Osteocyte (in vitro differentiated cells): Measurements from ENCODE around the gene SPATA32. TPM values are rescaled to one million over a fixed set of nuclear protein-coding genes. Genes with fewer than 3 reads are reported as not detected.
A peak's percentile ranks its signal among the peaks of the same experiment; 100 is the strongest.

Source experiments
- DNase-seq: peaks from one replicate; pipeline ENCODE4 v3.0.0; 2021; ENCODE audit warnings: mixed read lengths; ENCODE audit not compliant: unreplicated experiment; ENCODE audit errors: extremely low spot score
- H3K27ac Mint-ChIP-seq: one replicate; pipeline ENCODE4 v1.8.0; 2021; ENCODE audit warnings: mild to moderate bottlenecking, mixed read lengths; ENCODE audit not compliant: unreplicated experiment
- H3K27me3 Mint-ChIP-seq: one replicate; pipeline ENCODE4 v1.8.0; 2021; ENCODE audit warnings: mixed read lengths; ENCODE audit not compliant: unreplicated experiment
- H3K36me3 Mint-ChIP-seq: one replicate; pipeline ENCODE4 v1.8.0; 2021; ENCODE audit warnings: mixed read lengths; ENCODE audit not compliant: unreplicated experiment
- H3K4me1 Mint-ChIP-seq: one replicate; pipeline ENCODE4 v1.8.0; 2021; ENCODE audit warnings: mixed read lengths; ENCODE audit not compliant: unreplicated experiment
- H3K4me3 Mint-ChIP-seq: one replicate; pipeline ENCODE4 v1.8.0; 2021; ENCODE audit warnings: mild to moderate bottlenecking, moderate library complexity, mixed read lengths; ENCODE audit not compliant: unreplicated experiment
- H3K9me3 Mint-ChIP-seq: one replicate; pipeline ENCODE4 v1.8.0; 2021; ENCODE audit warnings: mixed read lengths; ENCODE audit not compliant: unreplicated experiment
- total RNA-seq: library from RNA; stranded (reverse); gene quantifications from 2 replicates; pipeline ENCODE4 v1.2.1, GENCODE V29; 2021
- TF ChIP-seq, protein P1 (sequence below): fragments of 200-600 bp; sonication (generic); IDR thresholded peaks from 2 replicates; pipeline ENCODE4 v1.5.0; 2021; ENCODE audit warnings: antibody characterized with exemption, mild to moderate bottlenecking, moderate library complexity

The SPATA32 gene
- total RNA-seq, 1 donor from 2014 or later = not detected

DNA sequence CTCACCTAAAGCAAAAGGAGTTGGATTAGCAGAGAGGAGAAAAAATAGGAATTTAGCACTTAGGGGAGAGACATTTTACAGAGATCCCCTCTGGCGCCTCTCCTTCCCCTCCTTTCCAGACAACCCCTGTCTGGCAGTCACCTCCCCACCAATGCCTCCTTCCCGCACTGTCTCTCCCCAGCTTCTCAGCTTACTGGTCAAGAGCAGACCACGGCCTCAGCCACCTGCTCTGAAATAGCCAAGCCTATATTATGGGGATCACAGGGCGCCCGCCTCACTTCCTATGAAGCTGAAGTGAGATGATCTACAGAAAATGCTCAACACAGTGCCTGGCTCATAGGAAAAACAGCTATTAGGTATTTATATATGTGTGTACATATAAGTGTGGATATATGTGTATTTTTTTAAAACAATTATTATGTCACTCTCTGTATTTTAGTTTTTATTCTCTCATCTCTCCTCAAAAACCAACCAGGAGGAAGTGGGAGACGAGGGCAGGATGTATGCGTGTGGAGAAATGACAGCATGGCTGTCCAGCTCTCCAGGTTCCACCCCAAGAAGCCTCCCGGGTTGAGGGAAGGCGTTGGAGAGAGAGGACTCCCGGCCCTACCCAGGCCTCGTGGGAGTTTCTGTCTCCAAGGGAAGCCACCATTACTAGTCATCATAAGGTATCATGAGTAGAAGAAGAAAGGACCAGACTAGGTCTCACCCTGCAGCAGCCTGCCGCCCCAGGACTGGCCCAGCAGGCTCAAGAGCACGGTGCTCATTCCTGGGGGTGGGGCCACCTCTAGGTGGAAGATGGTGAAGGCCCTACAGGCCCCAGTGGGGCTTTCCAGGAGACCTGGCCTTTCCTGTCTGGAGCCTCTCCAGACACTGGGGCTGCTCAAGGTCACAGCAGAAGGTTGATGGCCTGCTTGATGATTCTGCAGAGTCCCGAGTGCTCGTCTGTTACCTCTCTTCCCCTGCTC, 27.7 kb upstream of the SPATA32 start:
- TF ChIP-seq, protein P1, sequence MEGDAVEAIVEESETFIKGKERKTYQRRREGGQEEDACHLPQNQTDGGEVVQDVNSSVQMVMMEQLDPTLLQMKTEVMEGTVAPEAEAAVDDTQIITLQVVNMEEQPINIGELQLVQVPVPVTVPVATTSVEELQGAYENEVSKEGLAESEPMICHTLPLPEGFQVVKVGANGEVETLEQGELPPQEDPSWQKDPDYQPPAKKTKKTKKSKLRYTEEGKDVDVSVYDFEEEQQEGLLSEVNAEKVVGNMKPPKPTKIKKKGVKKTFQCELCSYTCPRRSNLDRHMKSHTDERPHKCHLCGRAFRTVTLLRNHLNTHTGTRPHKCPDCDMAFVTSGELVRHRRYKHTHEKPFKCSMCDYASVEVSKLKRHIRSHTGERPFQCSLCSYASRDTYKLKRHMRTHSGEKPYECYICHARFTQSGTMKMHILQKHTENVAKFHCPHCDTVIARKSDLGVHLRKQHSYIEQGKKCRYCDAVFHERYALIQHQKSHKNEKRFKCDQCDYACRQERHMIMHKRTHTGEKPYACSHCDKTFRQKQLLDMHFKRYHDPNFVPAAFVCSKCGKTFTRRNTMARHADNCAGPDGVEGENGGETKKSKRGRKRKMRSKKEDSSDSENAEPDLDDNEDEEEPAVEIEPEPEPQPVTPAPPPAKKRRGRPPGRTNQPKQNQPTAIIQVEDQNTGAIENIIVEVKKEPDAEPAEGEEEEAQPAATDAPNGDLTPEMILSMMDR = no peak
- Mint-ChIP-seq H3K36me3 (peaks cover 30% of the 10 kb centered on the region), H3K27ac (peak overlapping the region; percentile 4), H3K9me3 (no peaks in the 10 kb centered on the region), H3K27me3 (no peaks in the 10 kb centered on the region), H3K4me1 (peaks cover 52% of the 10 kb centered on the region), H3K4me3 (no peak overlapping the region)
- no peak for DNase-seq

DNA sequence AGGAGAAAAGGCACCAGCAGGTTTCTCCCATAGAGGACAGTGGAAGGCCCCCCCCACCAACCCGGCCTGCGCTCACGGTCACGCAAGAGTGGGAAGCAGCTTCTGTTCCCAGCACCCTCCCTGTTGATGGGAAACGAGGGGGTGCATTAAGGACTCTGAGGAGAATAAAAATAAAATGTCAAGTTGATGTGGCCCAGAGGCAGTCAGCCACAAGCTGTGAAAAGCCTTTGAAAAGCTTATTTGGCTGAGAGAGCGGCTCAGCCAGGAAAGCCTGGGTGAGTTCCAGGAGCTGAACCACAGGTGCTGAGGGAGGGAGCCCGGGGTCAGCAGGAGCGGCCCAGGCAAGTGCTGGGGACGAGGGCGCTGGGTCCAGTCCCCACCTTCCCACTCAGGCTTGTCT, 26.9 kb upstream of the SPATA32 start:
- TF ChIP-seq, protein P1 = no peak
- no peak for DNase-seq
- no peaks in the 10 kb centered on the region for H3K27me3 Mint-ChIP-seq
- H3K9me3 Mint-ChIP-seq = no peaks in the 10 kb centered on the region
- peaks cover 37% of the 10 kb centered on the region for H3K36me3 Mint-ChIP-seq
- no peak overlapping the region for H3K4me3 Mint-ChIP-seq
- peaks cover 48% of the 10 kb centered on the region for H3K4me1 Mint-ChIP-seq
- no peak overlapping the region for H3K27ac Mint-ChIP-seq

DNA sequence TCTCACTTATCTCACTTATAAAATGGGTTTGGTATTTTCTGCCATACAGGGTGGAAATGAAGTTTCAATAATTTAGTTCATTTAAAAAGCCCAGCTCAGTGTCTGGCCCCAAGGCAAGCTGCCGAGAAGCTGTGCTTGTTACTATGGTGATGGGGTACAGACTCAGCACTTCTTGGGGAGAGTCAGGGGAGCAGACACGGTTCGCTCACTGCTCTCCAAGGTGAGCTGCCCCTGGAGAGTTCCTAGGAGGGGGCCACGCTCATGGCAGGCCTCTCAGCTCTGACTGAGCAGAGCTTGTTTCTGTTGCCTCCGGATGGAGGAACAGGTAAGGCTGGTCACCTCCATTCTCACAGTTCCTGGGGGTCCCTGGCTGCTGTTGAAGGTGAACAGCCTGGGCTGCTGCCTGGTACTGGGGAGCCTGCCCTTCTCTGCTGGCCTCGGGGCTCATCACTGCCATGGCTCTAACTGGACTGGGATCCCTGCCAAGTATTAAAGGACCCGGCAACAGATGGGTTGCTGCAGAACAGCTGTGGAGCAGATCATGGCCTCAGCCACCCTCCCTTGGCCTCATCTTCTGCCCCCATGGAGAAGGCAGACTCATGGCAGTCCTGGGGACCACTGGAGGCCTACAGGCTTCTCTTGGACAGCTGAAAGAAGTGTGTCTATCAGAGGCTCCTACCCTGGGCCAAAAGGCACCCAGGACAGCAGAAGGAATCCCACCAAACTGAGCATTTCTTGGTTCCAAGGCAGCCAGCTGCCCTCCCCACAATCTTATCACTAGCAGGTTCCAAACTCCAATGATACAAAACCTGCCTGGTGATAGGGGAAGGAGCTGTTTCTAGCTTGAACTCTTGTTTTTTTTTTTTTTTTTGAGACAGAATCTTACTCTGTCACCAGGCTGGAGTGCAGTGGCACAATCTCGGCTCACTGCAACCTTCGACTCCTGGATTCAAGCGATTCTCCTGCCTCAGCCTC, 25.9 kb upstream of the SPATA32 start:
- Mint-ChIP-seq H3K36me3 (peaks cover 43% of the 10 kb centered on the region), H3K4me1 (peaks cover 48% of the 10 kb centered on the region), H3K27ac (peak overlapping the region; percentile 11), H3K9me3 (no peaks in the 10 kb centered on the region), H3K27me3 (no peaks in the 10 kb centered on the region), H3K4me3 (no peak overlapping the region)
- TF ChIP-seq, protein P1 = no peak
- no peak for DNase-seq

DNA sequence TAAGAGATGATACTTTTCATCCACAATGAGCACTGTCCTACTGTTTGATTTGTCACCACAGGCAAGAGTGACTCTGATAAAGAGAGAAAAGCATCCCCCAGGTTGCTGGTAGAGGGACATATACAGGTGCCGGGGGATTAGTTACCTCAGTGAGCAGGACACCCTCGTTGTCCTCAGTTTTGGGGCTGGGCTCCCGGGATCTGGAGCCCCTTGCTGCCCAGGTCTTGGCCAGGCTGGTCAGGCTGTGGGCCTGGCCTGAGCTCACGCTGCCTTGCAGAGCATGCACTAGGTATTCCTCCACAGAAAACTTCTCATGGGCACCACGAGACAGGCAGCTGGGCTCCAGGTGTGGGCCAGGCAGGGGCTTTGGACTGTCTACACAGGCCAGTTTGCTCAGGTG, 24.4 kb upstream of the SPATA32 start:
- Mint-ChIP-seq H3K4me1 (peaks cover 39% of the 10 kb centered on the region), H3K4me3 (no peak overlapping the region), H3K36me3 (peaks cover 47% of the 10 kb centered on the region), H3K27ac (no peak overlapping the region), H3K9me3 (no peaks in the 10 kb centered on the region), H3K27me3 (no peaks in the 10 kb centered on the region)
- DNase-seq = no peak
- TF ChIP-seq, protein P1 = no peak
